Endothelial cell of umbilical vein (primary cell): ENCODE results near the gene QSOX2. TPM values are rescaled to one million over a fixed set of nuclear protein-coding genes. Genes with fewer than 3 reads are reported as not detected.

Experiments
- BruUV-seq: library from RNA; stranded (reverse); fragments of 400-500 nt; replicated peaks from 2 replicates; lab custom pipeline; 2021; lab: Mats Ljungman, UMichigan
- CTCF ChIA-PET: fragments of 300-600, 350-600 bp; sonication (Branson Sonifier 250); formaldehyde crosslinking; loops from one replicate; lab custom pipeline; 2021; ENCODE audit warnings: antibody characterized with exemption, inconsistent platforms; lab: Charles Lee
- POLR2A ChIA-PET: fragments of 300-600, 350-600 bp; sonication (Branson Sonifier 250); formaldehyde crosslinking; loops from one replicate; lab custom pipeline; 2021; ENCODE audit warnings: antibody characterized with exemption, inconsistent platforms; lab: Charles Lee
- DNase-seq: peaks from one replicate; pipeline ENCODE4 v3.0.0-alpha.2; 2011; ENCODE audit warnings: low read depth, low spot score
- FAIRE-seq: peaks from 2 replicates; lab custom pipeline; 2011; peaks lifted over from hg19 to GRCh38; lab: Jason Lieb, UNC
- H2AFZ ChIP-seq: 2 replicates; pipeline ENCODE4 v1.6.0; 2012; ENCODE audit warnings: low read depth, low read length, control low read depth, inconsistent platforms
- H3K27ac ChIP-seq: 2 replicates; pipeline ENCODE4 v1.5.1; 2011; ENCODE audit warnings: low read depth, mild to moderate bottlenecking, control low read depth, low read length, moderate library complexity; ENCODE audit not compliant: insufficient read depth
- H3K27me3 ChIP-seq, 2 experiments: 2 replicates each; pipeline versions ENCODE4 v1.6.0 to v1.6.1; 2011; ENCODE audit warnings: low read length in 2 of 2, mixed read lengths in 1 of 2; ENCODE audit not compliant: control insufficient read depth in 2 of 2, insufficient read depth in 2 of 2
- H3K36me3 ChIP-seq, 2 experiments: 2 replicates in 1 of 2; 3 replicates in 1 of 2; pipeline ENCODE4 v1.5.1; 2011; ENCODE audit warnings: low read length in 2 of 2, mild to moderate bottlenecking in 1 of 2, moderate library complexity in 1 of 2; ENCODE audit not compliant: control insufficient read depth in 2 of 2, insufficient read depth in 2 of 2; ENCODE audit errors: extremely low read depth in 1 of 2
- H3K4me1 ChIP-seq: 3 replicates; pipeline ENCODE4 v1.5.1; 2011; ENCODE audit warnings: mild to moderate bottlenecking, low read length; ENCODE audit not compliant: control insufficient read depth, insufficient read depth; ENCODE audit errors: extremely low read depth
- H3K4me2 ChIP-seq: 2 replicates; pipeline ENCODE4 v1.6.1; 2011; ENCODE audit warnings: low read length, control low read depth, mixed read lengths; ENCODE audit not compliant: insufficient read depth
- H3K4me3 ChIP-seq, 3 experiments: fragments of 200-600 bp in 1 of 3; sonication (generic), shearing (Covaris generic) in 1 of 3; replicated peaks in 1 of 3; 2 replicates each; pipeline ENCODE4 v1.5.1; 2011 to 2016; ENCODE audit warnings: control low read depth in 3 of 3, low read length in 3 of 3, mild to moderate bottlenecking in 2 of 3, inconsistent platforms in 1 of 3, low read depth in 1 of 3, moderate library complexity in 1 of 3; ENCODE audit not compliant: insufficient read depth in 1 of 3
- H3K79me2 ChIP-seq: 2 replicates; pipeline ENCODE4 v1.6.0; 2012; ENCODE audit warnings: low read length, inconsistent platforms; ENCODE audit not compliant: control insufficient read depth, insufficient read depth
- H3K9ac ChIP-seq: replicated peaks from 2 replicates; pipeline ENCODE3; 2011; ENCODE audit warnings: low read length, control low read depth; ENCODE audit not compliant: insufficient read depth; ENCODE audit errors: extremely low read depth
- H3K9me1 ChIP-seq: replicated peaks from 3 replicates; pipeline ENCODE4 v1.6.0; 2011; ENCODE audit warnings: mild to moderate bottlenecking, low read length; ENCODE audit not compliant: control insufficient read depth, insufficient read depth; ENCODE audit errors: extremely low read depth
- H3K9me3 ChIP-seq: replicated peaks from 2 replicates; pipeline ENCODE4 v1.5.1; 2012; ENCODE audit warnings: low read length, inconsistent platforms; ENCODE audit not compliant: control insufficient read depth, insufficient read depth
- H4K20me1 ChIP-seq: replicated peaks from 2 replicates; pipeline ENCODE3; 2011; ENCODE audit warnings: mild to moderate bottlenecking, low read length; ENCODE audit not compliant: control insufficient read depth, insufficient read depth; ENCODE audit errors: extremely low read depth
- CTCF ChIP-seq, 2 donors: IDR thresholded peaks; 1 replicate in 1 of 2; 2 replicates in 1 of 2; pipeline ENCODE4 v1.5.1; 2011; ENCODE audit warnings: low read length in 2 of 2, mild to moderate bottlenecking in 2 of 2, moderate library complexity in 2 of 2, control low read depth in 1 of 2, inconsistent platforms in 1 of 2, low read depth in 1 of 2; ENCODE audit not compliant: insufficient read depth in 1 of 2; ENCODE audit errors: extremely low read depth in 1 of 2
- EZH2 ChIP-seq: IDR thresholded peaks from 2 replicates; pipeline ENCODE4 v1.6.1; 2012; ENCODE audit warnings: borderline replicate concordance, low read depth, mild to moderate bottlenecking, moderate library complexity, low read length, inconsistent platforms; ENCODE audit not compliant: severe bottlenecking
- FOS ChIP-seq: IDR thresholded peaks from 2 replicates; pipeline ENCODE4 v1.6.1; 2011; ENCODE audit warnings: mild to moderate bottlenecking, low read length, moderate library complexity, borderline replicate concordance; ENCODE audit not compliant: insufficient read depth
- GATA2 ChIP-seq: IDR thresholded peaks from 2 replicates; pipeline ENCODE4 v1.7.0; 2011; ENCODE audit warnings: low read depth, mild to moderate bottlenecking, moderate library complexity, mixed read lengths, low read length; ENCODE audit not compliant: insufficient read length, insufficient read depth
- JUN ChIP-seq: IDR thresholded peaks from 2 replicates; pipeline ENCODE4 v1.6.1; 2011; ENCODE audit warnings: borderline replicate concordance, low read depth; ENCODE audit not compliant: insufficient read length, insufficient read depth
- MAX ChIP-seq: IDR thresholded peaks from 2 replicates; pipeline ENCODE4 v1.6.1; 2011; ENCODE audit not compliant: insufficient read depth, insufficient read length
- MYC ChIP-seq: IDR thresholded peaks from one replicate; pipeline ENCODE4 v1.6.1; 2011; ENCODE audit warnings: mild to moderate bottlenecking, low read depth, low read length
- POLR2A ChIP-seq: IDR thresholded peaks from 2 replicates; pipeline ENCODE4 v1.6.1; 2012; ENCODE audit warnings: low read depth, mild to moderate bottlenecking, control low read depth, low read length
- POLR2AphosphoS5 ChIP-seq: IDR thresholded peaks from 2 replicates; pipeline ENCODE4 v1.6.1; 2012; ENCODE audit warnings: low read depth, mild to moderate bottlenecking, control low read depth, low read length, moderate library complexity; ENCODE audit not compliant: insufficient read depth
- dilution Hi-C: fragments of 300-500 bp; cut with MboI; formaldehyde crosslinking; loops from one replicate; pipeline ENCODE4 v1.15.0; 2019; ENCODE audit warnings: low sequenced_read_pairs; ENCODE audit not compliant: extremely low pct_ligation_motif_present
- intact Hi-C: fragments of 100-400 bp; cut with micrococcal nuclease; formaldehyde crosslinking; loops from one replicate; pipeline ENCODE4 v1.10.0; 2022
- polyA plus RNA-seq, 4 experiments: library from polyadenylated mRNA; depleted of rRNA in 3 of 4; stranded (reverse) in 3 of 4; unstranded in 1 of 4; fragments of >200 nt; gene quantifications; 2 replicates each; pipeline versions ENCODE4 v1.2.1 to v1.2.3, GENCODE V29; 2011 to 2012; ENCODE audit warnings: missing spikeins in 1 of 4
- total RNA-seq: library from RNA; stranded (reverse); gene quantifications from 2 replicates; pipeline ENCODE4 v1.2.3, GENCODE V29; 2021

QSOX2 gene
- total and polyA plus RNA-seq, 2 donors (not counting 3 experiments of a cell fraction or from before 2014, with no cell fraction given), result 16.4 to 23.4 TPM

- H3K9me3 ChIP-seq, result no peaks in the 10 kb centered on the region
- ChIA-PET CTCF (interaction anchor here (1.7 kb wide), 1 partner anchor 11 kb away, joined by 5 read pairs; no protein-coding TSS in a partner anchor), POLR2A (no interaction called here)
- H3K9me1 ChIP-seq, result no peaks in the 10 kb centered on the region
- no peak overlapping the region for H2AFZ ChIP-seq
- dilution Hi-C loops (no loop called here), intact Hi-C loops (no loop called here)
- no peaks in the 10 kb centered on the region for H3K4me1 ChIP-seq
- peaks cover 0 to 7% of the 10 kb centered on the region in 2 experiments for H3K36me3 ChIP-seq
- no peak for FAIRE-seq
- BruUV-seq, result no TSS peak
- no peak overlapping the region for H3K9ac ChIP-seq
- TF ChIP-seq MYC (no peak), JUN (no peak), POLR2AphosphoS5 (no peak), POLR2A (no peak), MAX (no peak), CTCF (IDR thresholded peaks at IDR 0.05; ENCODE audit: extremely low read depth in 1 of 2, insufficient read depth in 1 of 2, low read depth in 1 of 2, low read length in 2 of 2) (no peak), FOS (no peak), GATA2 (no peak), EZH2 (no peak)
- no peak overlapping the region for H3K4me2 ChIP-seq
- no peaks in the 10 kb centered on the region for H4K20me1 ChIP-seq
- no peak for DNase-seq
- no peaks in the 10 kb centered on the region for H3K27me3 ChIP-seq
- H3K27ac ChIP-seq, result no peak overlapping the region
- no peak overlapping the region for H3K4me3 ChIP-seq
- peaks cover 3% of the 10 kb centered on the region for H3K79me2 ChIP-seq
Measured at GRCh38 chr9:136235709-136236455, 9.7 kb downstream of the QSOX2 start.
